ENCODE results near the gene COPE. TPM values are rescaled to one million over a fixed set of nuclear protein-coding genes. Genes with fewer than 3 reads are reported as not detected.

Gene COPE
- total and polyA plus RNA-seq, 2 of the 4 experiments (the other 2 are of a cell fraction), result 347 to 461 TPM

DNA sequence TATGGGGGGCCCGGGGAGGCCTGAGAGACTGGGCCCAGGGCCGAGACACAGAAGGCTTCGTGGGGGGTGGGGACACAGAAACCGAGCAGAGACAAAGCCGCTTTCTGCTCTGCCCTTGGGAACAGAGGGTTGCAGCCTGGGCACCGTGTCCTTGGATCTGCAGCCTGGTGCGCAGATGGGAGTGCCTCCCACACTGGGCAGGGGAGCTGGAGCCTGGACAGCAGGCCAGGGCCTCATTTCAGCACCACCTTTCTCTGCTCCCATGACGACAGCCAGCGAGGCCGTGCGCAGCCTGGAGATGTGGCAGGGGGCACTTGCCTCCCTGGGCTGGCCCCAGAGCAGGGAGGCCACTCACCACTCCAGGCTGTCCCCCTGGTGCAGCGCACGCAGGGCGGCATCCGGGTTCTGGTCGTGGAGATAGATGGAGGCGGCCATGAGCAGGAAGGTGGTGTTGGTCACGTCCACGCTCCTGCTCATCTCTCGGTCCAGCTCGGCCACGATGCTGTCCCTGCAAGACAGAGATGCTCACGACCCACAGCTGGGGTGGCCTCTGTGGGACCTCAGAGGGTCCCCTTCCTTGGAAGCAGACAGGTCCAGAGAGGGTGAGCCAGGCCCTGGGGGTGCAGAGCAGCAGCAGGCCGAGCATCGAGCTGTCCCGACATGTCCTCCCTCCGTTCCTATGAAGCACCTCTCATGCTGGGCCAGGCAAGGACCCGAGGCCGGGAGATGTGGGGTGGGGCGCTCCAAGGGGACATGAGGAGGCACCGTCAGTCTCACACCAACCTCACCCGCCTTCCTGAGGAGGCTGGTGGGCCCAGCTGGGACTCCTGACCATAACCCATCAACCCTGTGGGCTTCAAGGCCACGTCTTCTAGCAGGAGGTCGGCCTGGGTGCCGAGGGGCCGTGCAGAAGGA lies 12.3 kb downstream of the COPE start:
- Histone ChIP-seq H3K36me3 (ENCODE audit: control insufficient read depth, insufficient read depth, low read length) (peaks cover 67% of the 10 kb centered on the region), H3K14ac (replicated peaks; ENCODE audit: low read depth, low read length) (no peak overlapping the region), H2AK5ac (ENCODE audit: low read depth, low read length) (no peak overlapping the region), H3K4me2 (ENCODE audit: low read depth, low read length) (no peak overlapping the region), H4K20me1 (ENCODE audit: insufficient read depth, low read length) (peaks cover 25% of the 10 kb centered on the region), H2BK20ac (ENCODE audit: low read depth, low read length) (no peak overlapping the region), H2AFZ (replicated peaks; ENCODE audit: low read length, poor library complexity) (no peak overlapping the region), H4K8ac (ENCODE audit: low read depth in 2 of 2, low read length in 2 of 2) (no peak overlapping the region), H2BK5ac (ENCODE audit: low read depth, low read length, poor library complexity, severe bottlenecking) (no peak overlapping the region), H2AK9ac (replicated peaks; ENCODE audit: low read depth, low read length, poor library complexity) (no peak overlapping the region), H3K79me1 (ENCODE audit: low read depth in 1 of 2, low read length in 2 of 2) (peaks cover 11 to 26% of the 10 kb centered on the region in 2 experiments), H3K9me1 (ENCODE audit: insufficient read depth, low read length) (no peaks in the 10 kb centered on the region), H3K56ac (ENCODE audit: extremely low read depth, insufficient read depth, low read length) (no peak overlapping the region), H4K91ac (ENCODE audit: insufficient read depth, low read depth, low read length) (no peak overlapping the region), H3K27me3 (ENCODE audit: control insufficient read depth, insufficient read depth, low read length) (no peaks in the 10 kb centered on the region), H3K4me1 (ENCODE audit: control insufficient read depth, insufficient read depth, low read length) (no peaks in the 10 kb centered on the region), H2BK120ac (ENCODE audit: low read depth, low read length) (no peak overlapping the region), H3K9me3 (ENCODE audit: control insufficient read depth, insufficient read depth, low read length) (no peaks in the 10 kb centered on the region), H4K5ac (ENCODE audit: low read depth, low read length) (no peak overlapping the region), H2BK15ac (ENCODE audit: low read depth, low read length) (no peak overlapping the region), H3K27ac (ENCODE audit: insufficient read depth, low read length) (no peak overlapping the region), H3K23ac (ENCODE audit: low read depth, low read length) (no peak overlapping the region), H3K4ac (ENCODE audit: low read depth, low read length) (no peak overlapping the region), H3K4me3 (ENCODE audit: insufficient read depth, low read depth, low read length) (no peak overlapping the region), H3K18ac (ENCODE audit: low read depth, low read length) (no peak overlapping the region), H3K9ac (ENCODE audit: low read depth, low read length) (no peak overlapping the region)
- no TSS peak for BruUV-seq (replicated peaks)
- TF ChIP-seq RFX5 (IDR thresholded peaks at IDR 0.05; ENCODE audit: low read depth, low read length), result no peak
- TF ChIP-seq POLR2A (IDR thresholded peaks at IDR 0.05; ENCODE audit: low read depth, low read length), result no peak
- no peak for TF ChIP-seq ELK1 (IDR thresholded peaks at IDR 0.05; ENCODE audit: borderline replicate concordance, low read depth, low read length)
- TF ChIP-seq NFE2L2 (IDR thresholded peaks at IDR 0.05; ENCODE audit: low read depth, low read length), result no peak
- TF ChIP-seq CEBPB (IDR thresholded peaks at IDR 0.05; ENCODE audit: low read depth, low read length), result no peak
- DNase-seq (no peak), ATAC-seq (ENCODE audit: low read depth) (no peak)
- dilution Hi-C loops (cut with HindIII; ENCODE audit: low sequenced_read_pairs, unreplicated experiment), result no loop called here
- 96% methylated on average over 15 of the region's 36 CpGs; no CpG with 5 or more reads in 1 of the 2 experiments for WGBS, 2 experiments (ENCODE audit: extremely low coverage in 2 of 2, insufficient read length in 1 of 2)
- in situ Hi-C loops (cut with MboI; ENCODE audit: low sequenced_read_pairs), result no loop called here
- CTCF ChIA-PET, result no interaction called here
- POLR2A ChIA-PET (ENCODE audit: unreplicated experiment), result no interaction called here
- intact Hi-C loops (cut with micrococcal nuclease), result no loop called here
